CD4-positive, alpha-beta T cell (primary cell): ENCODE data around the gene TMC4. TPM values are rescaled to one million over a fixed set of nuclear protein-coding genes. Genes with fewer than 3 reads are reported as not detected.

Source experiments
- ATAC-seq: fragments of 200-7000 bp; cut with Tn5 transposase; one replicate; pipeline ENCODE4 v1.10.0; 2022; ENCODE audit warnings: mild to moderate bottlenecking; ENCODE audit not compliant: poor library complexity
- CTCF ChIA-PET: fragments of 350-600 bp; sonication (Branson Sonifier 250); formaldehyde crosslinking; loops from one replicate; lab custom pipeline; 2021; ENCODE audit warnings: antibody characterized with exemption, inconsistent platforms; lab: Charles Lee
- POLR2A ChIA-PET: fragments of 350-600 bp; sonication (Branson Sonifier 250); formaldehyde crosslinking; loops from one replicate; lab custom pipeline; 2021; ENCODE audit warnings: antibody characterized with exemption, inconsistent platforms; lab: Charles Lee
- DNase-seq, 14 experiments: peaks; one replicate each; pipeline ENCODE4 v3.0.0-alpha.2; 2013 to 2020; ENCODE audit warnings: mixed read lengths in 2 of 14
- H3K27ac ChIP-seq, 2 donors: one replicate each; pipeline versions ENCODE4 v1.5.1 to v1.7.0; 2013; ENCODE audit warnings: low read length in 2 of 2, low read depth in 1 of 2, mild to moderate bottlenecking in 1 of 2
- H3K27me3 ChIP-seq, 2 experiments: 1 replicate in 1 of 2; 2 replicates in 1 of 2; pipeline versions ENCODE4 v1.6.1 to v1.7.0; 2013; ENCODE audit warnings: low read length in 2 of 2, control low read depth in 1 of 2, mild to moderate bottlenecking in 1 of 2, moderate library complexity in 1 of 2; ENCODE audit not compliant: insufficient read depth in 2 of 2, control insufficient read depth in 1 of 2
- H3K36me3 ChIP-seq: one replicate; pipeline ENCODE4 v1.6.1; 2013; ENCODE audit warnings: low read length, control low read depth; ENCODE audit not compliant: insufficient read depth
- H3K4me1 ChIP-seq: one replicate; pipeline ENCODE4 v1.6.1; 2013; ENCODE audit warnings: low read length, control low read depth; ENCODE audit not compliant: insufficient read depth
- H3K4me3 ChIP-seq: one replicate; pipeline ENCODE4 v1.5.1; 2013; ENCODE audit warnings: mild to moderate bottlenecking, low read length, moderate library complexity
- H3K9me3 ChIP-seq, 2 experiments: 1 replicate in 1 of 2; 2 replicates in 1 of 2; pipeline versions ENCODE4 v1.6.1 to v1.7.0; 2013; ENCODE audit warnings: low read length in 2 of 2, mild to moderate bottlenecking in 2 of 2, control low read depth in 1 of 2, moderate library complexity in 1 of 2; ENCODE audit not compliant: control insufficient read depth in 1 of 2, insufficient read depth in 1 of 2
- H3K27ac Mint-ChIP-seq: one replicate; pipeline ENCODE4 v1.8.0; 2020; ENCODE audit warnings: mixed read lengths
- H3K27me3 Mint-ChIP-seq: one replicate; pipeline ENCODE4 v1.8.0; 2021; ENCODE audit warnings: mixed read lengths
- H3K36me3 Mint-ChIP-seq: one replicate; pipeline ENCODE4 v1.8.0; 2021; ENCODE audit warnings: low read depth, mixed read lengths
- H3K4me1 Mint-ChIP-seq: one replicate; pipeline ENCODE4 v1.8.0; 2021; ENCODE audit warnings: low read depth, mixed read lengths
- H3K4me3 Mint-ChIP-seq: one replicate; pipeline ENCODE4 v1.8.0; 2020; ENCODE audit warnings: mild to moderate bottlenecking, mixed read lengths
- H3K9me3 Mint-ChIP-seq: one replicate; pipeline ENCODE4 v1.8.0; 2020; ENCODE audit warnings: mixed read lengths
- CTCF ChIP-seq: fragments of 200-600 bp; IDR thresholded peaks from one replicate; pipeline ENCODE4 v1.8.0; 2022; ENCODE audit warnings: antibody characterized with exemption, mild to moderate bottlenecking
- intact Hi-C, 2 experiments: fragments of 100-400 bp; cut with DNase I in 1 of 2; cut with micrococcal nuclease in 1 of 2; formaldehyde crosslinking; loops; one replicate each; pipeline versions ENCODE4 v1.15.1 to v1.9.0; 2023 to 2025; cut with DNase I, micrococcal nuclease
- total RNA-seq, 174 experiments: library from RNA in 2 of 174; stranded (reverse) in 2 of 174; gene quantifications; one replicate each; pipeline ENCODE4 v1.2.3 and lab custom pipeline; 2021 to 2026

Gene TMC4
- total RNA-seq, 2 experiments from 2014 or later, result 0.84 to 1.5 TPM

GRCh38 chr19:54114340-54115108, 58.4 kb downstream of the TMC4 start:
- Mint-ChIP-seq H3K36me3 (peaks cover 40% of the 10 kb centered on the region), H3K27ac (peak overlapping the region; percentile 81), H3K27me3 (no peaks in the 10 kb centered on the region), H3K4me3 (peak overlapping the region; percentile 87), H3K4me1 (peaks cover 27% of the 10 kb centered on the region), H3K9me3 (no peaks in the 10 kb centered on the region)
- ATAC-seq, result peak; percentile 34
- H3K4me1 ChIP-seq, result peaks cover 33% of the 10 kb centered on the region
- peak overlapping the region; percentile 83 for H3K4me3 ChIP-seq
- peak overlapping the region; percentile 65 to 87 for H3K27ac ChIP-seq
- DNase-seq, result peak in 10 of 14 experiments; percentile 32 to 82 (median 49)
- ChIA-PET POLR2A (interaction anchor here (0.6 to 4.2 kb wide), 18 partner anchors 10 to 1925 kb away, joined by 3 to 151 read pairs (median 6); partner anchors contain the start of genes CNOT3, LENG1, LENG8 and MBOAT7), CTCF (interaction anchor here (1.1 to 1.7 kb wide), 3 partner anchors 19 to 54 kb away, joined by 3 to 6 read pairs (median 5); no protein-coding TSS in a partner anchor)
- intact Hi-C loops, result loop anchor here (1.0 to 5.0 kb wide), 8 partner anchors 12 to 247 kb away; partner anchors contain the start of genes NDUFA3 (in 2 of the 2), CNOT3 (in 1 of the 2), LENG1 (in 1 of the 2) and MBOAT7 (in 1 of the 2)
- no peak for TF ChIP-seq CTCF
- no peaks in the 10 kb centered on the region for H3K27me3 ChIP-seq
- H3K9me3 ChIP-seq, result no peaks in the 10 kb centered on the region
- H3K36me3 ChIP-seq, result peaks cover 26% of the 10 kb centered on the region

Other genes with a start within 250 kb of the TMC4 start
- not detected for gene CACNG8, start 210.2 kb downstream of the TMC4 start, total RNA-seq
- gene CACNG6, start 181.5 kb downstream of the TMC4 start, total RNA-seq, result not detected
- not detected for gene VSTM1, start 109.3 kb downstream of the TMC4 start, total RNA-seq
- gene TARM1, start 91.8 kb downstream of the TMC4 start, total RNA-seq, result not detected
- under 1 TPM; 0.41 to 0.42 TPM for gene OSCAR, start 72.4 kb downstream of the TMC4 start, total RNA-seq
- 10 to 100 TPM; 63.0 to 63.5 TPM for gene NDUFA3, start 70.3 kb downstream of the TMC4 start, total RNA-seq
- 10 to 100 TPM; 10.1 to 11.2 TPM for gene TFPT, start 57.5 kb downstream of the TMC4 start, total RNA-seq
- 10 to 100 TPM; 52.9 to 55.9 TPM for gene PRPF31, start 57.4 kb downstream of the TMC4 start, total RNA-seq
- 10 to 100 TPM; 26.7 to 28.7 TPM for gene CNOT3, start 35.4 kb downstream of the TMC4 start, total RNA-seq
- 10 to 100 TPM; 14.4 to 16.0 TPM for gene LENG1, start 13.4 kb downstream of the TMC4 start, total RNA-seq
- 10 to 100 TPM; 13.7 to 18.0 TPM for gene MBOAT7, start 16.4 kb upstream of the TMC4 start, total RNA-seq
- gene TSEN34, start 18.1 kb upstream of the TMC4 start, total RNA-seq, result 1 to 10 TPM; 8.4 to 8.6 TPM
- gene RPS9, start 27.7 kb upstream of the TMC4 start, total RNA-seq, result 1,000 to 10,000 TPM; 2,017 to 2,050 TPM
- 1 to 10 TPM; 1.1 to 1.3 TPM for gene LILRB3, start 49.8 kb upstream of the TMC4 start, total RNA-seq
- gene LILRA6, start 69.6 kb upstream of the TMC4 start, total RNA-seq, result under 1 TPM in 1 of 2 experiments, not detected in 1; 0.60 TPM
- gene LILRB5, start 84.1 kb upstream of the TMC4 start, total RNA-seq, result not detected
- 1 to 10 TPM; 1.3 to 1.5 TPM for gene LILRB2, start 108.0 kb upstream of the TMC4 start, total RNA-seq
- 1 to 10 TPM; 1.5 TPM for gene LILRA5, start 140.0 kb upstream of the TMC4 start, total RNA-seq
- gene LILRA4, start 166.0 kb upstream of the TMC4 start, total RNA-seq, result under 1 TPM; 0.47 to 0.52 TPM
- 10 to 100 TPM; 12.3 to 14.4 TPM for gene LAIR1, start 191.8 kb upstream of the TMC4 start, total RNA-seq
- not detected for gene TTYH1, start 242.3 kb upstream of the TMC4 start, total RNA-seq